C4-2B (cell line): ENCODE measurements around the gene RHOA.

Experiments
- CTCF ChIP-seq: fragments of 450-650 bp; conservative IDR thresholded peaks from 2 replicates; pipeline ENCODE4 v1.5.1; 2017; ENCODE audit warnings: mild to moderate bottlenecking
- ZFX ChIP-seq: fragments of 450-650 bp; IDR thresholded peaks from 2 replicates; pipeline ENCODE4 v1.6.1; 2017

GRCh38 chr3:49417516-49418120, 5.8 kb upstream of the RHOA start:
- TF ChIP-seq CTCF (no peak), ZFX (no peak)
